ENCODE measurements around the gene SHH. TPM values are rescaled to one million over a fixed set of nuclear protein-coding genes. Genes with fewer than 3 reads are reported as not detected.

SHH gene
- total RNA-seq, 1 experiment from 2014 or later, result not detected

- no peaks in the 10 kb centered on the region; the same call in 1 of the 2 replicates for H3K4me1 ChIP-seq (replicated peaks)
- H3K36me3 ChIP-seq, result peaks cover 52% of the 10 kb centered on the region
- DNase-seq (ENCODE audit: low read depth in 1 of 2, low spot score in 2 of 2), result no peak
- no peak overlapping the region for H3K27ac ChIP-seq
- H3K27me3 ChIP-seq (replicated peaks), result 0 out of 2 replicates have a peak, but pooled peaks cover under 1% of the 10 kb centered on the region
- no peak overlapping the region for H3K4me3 ChIP-seq
- no peaks in the 10 kb centered on the region for H3K9me3 ChIP-seq (replicated peaks)
Observed at GRCh38 chr7:155780884-155781283, 31.4 kb downstream of the SHH start.

DNA sequence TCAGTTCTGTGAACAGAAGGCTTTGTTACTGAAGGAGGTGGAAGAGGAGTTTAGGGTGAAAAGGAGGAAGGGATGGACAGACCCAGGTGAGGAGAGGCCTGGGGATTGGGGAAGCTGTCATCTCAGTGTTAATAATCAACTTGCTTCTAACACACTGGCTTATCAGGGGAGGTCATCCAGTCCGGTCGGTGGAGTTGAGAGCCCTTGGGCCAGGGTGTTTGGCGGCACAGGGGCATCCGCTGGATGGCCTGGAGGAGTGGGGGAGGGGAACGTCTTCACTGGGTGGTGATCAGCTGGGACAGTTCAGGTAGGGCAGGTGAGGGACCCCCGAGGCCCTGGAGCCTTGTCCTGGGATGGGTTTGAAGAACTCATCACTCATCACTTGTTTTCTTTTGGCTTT is 33.9 kb downstream of the SHH start:
- Histone ChIP-seq H3K9me3 (replicated peaks) (no peaks in the 10 kb centered on the region), H3K4me3 (no peak overlapping the region), H3K4me1 (replicated peaks) (no peaks in the 10 kb centered on the region), H3K36me3 (peaks cover 74% of the 10 kb centered on the region), H3K27me3 (replicated peaks) (no peaks in the 10 kb centered on the region), H3K27ac (no peak overlapping the region)
- DNase-seq (ENCODE audit: low read depth in 1 of 2, low spot score in 2 of 2), result no peak

DNA sequence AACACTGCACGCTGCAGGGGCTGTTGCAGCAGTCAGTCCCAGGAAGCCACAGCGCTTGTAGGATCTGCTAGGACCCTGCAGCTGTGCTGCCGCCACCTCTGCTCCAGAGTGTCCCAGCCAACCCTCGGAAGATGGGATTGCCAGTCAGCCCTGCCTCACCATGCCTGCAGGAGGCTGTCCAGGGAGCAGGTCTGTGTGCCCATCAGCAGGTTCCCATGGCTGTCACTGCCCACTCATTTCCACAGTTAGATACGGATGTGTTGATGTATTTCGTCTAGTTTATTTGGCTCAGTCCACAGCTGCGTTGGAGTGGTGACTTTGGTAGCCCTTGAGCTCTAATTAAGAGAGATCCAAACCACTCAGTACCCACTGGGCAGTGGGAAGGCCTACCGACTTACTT is 35.7 kb downstream of the SHH start:
- Histone ChIP-seq H3K27ac (no peak overlapping the region), H3K9me3 (replicated peaks) (no peaks in the 10 kb centered on the region), H3K4me3 (no peak overlapping the region), H3K36me3 (peaks cover 78% of the 10 kb centered on the region), H3K27me3 (replicated peaks) (no peaks in the 10 kb centered on the region), H3K4me1 (replicated peaks) (no peaks in the 10 kb centered on the region)
- no peak for DNase-seq (ENCODE audit: low read depth in 1 of 2, low spot score in 2 of 2)

DNA sequence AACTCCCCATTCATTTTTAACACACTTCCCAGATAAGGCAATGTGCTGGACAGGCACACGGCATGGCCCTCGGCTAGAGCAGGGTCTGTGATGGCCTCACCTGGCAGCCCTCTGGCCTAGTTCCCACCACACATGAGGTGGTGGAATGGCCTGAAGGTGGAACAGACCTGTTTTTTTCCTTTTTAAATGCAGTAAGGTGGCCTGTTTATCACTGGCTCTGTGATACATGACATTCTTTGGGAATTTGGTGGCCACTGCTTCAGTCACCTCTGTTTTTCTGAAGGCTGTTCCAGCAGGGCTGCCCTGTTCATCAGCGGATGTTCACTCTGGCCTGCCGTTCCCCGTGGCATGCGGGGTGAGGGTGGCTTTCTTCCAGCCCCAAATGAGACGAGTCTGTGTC is 36.6 kb downstream of the SHH start:
- peaks cover 82% of the 10 kb centered on the region for H3K36me3 ChIP-seq

DNA sequence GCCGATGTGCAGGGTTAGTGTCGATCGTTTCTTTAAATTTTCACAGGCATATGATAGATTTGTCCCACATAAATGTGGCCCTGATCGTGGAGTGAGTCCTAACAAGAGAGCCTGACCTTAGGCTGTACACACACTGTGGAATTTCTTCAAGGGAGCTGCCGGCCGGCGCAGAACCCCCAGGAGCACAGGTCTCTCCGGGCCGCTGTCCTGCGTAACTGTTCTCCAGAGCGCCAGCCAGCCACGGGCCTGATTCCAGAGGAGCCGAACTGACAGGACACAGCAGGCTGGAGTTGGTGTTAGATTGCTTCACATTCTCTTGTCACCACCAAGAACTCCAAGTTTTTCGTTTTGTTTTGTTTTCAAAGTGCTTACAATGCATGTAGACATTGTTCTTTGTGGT is 37.3 kb downstream of the SHH start:
- no peak for DNase-seq (ENCODE audit: low read depth in 1 of 2, low spot score in 2 of 2)
- no peaks in the 10 kb centered on the region for H3K27me3 ChIP-seq (replicated peaks)
- no peaks in the 10 kb centered on the region for H3K4me1 ChIP-seq (replicated peaks)
- H3K9me3 ChIP-seq (replicated peaks), result no peaks in the 10 kb centered on the region
- H3K36me3 ChIP-seq, result peaks cover 84% of the 10 kb centered on the region
- H3K27ac ChIP-seq, result no peak overlapping the region
- no peak overlapping the region for H3K4me3 ChIP-seq

More for the DNA sequence above, 36.6 kb downstream of the SHH start:
- Histone ChIP-seq H3K9me3 (replicated peaks) (no peaks in the 10 kb centered on the region), H3K27me3 (replicated peaks) (no peaks in the 10 kb centered on the region), H3K4me3 (no peak overlapping the region), H3K27ac (no peak overlapping the region), H3K4me1 (replicated peaks) (no peaks in the 10 kb centered on the region)
- DNase-seq (ENCODE audit: low read depth in 1 of 2, low spot score in 2 of 2), result no peak

GRCh38 chr7:155773531-155773930 is 38.7 kb downstream of the SHH start:
- H3K4me1 ChIP-seq (replicated peaks), result no peaks in the 10 kb centered on the region
- H3K27ac ChIP-seq, result no peak overlapping the region
- peaks cover 92% of the 10 kb centered on the region for H3K36me3 ChIP-seq
- H3K27me3 ChIP-seq (replicated peaks), result no peaks in the 10 kb centered on the region
- no peak overlapping the region for H3K4me3 ChIP-seq
- no peak for DNase-seq (ENCODE audit: low read depth in 1 of 2, low spot score in 2 of 2)
- H3K9me3 ChIP-seq (replicated peaks), result no peaks in the 10 kb centered on the region

DNA sequence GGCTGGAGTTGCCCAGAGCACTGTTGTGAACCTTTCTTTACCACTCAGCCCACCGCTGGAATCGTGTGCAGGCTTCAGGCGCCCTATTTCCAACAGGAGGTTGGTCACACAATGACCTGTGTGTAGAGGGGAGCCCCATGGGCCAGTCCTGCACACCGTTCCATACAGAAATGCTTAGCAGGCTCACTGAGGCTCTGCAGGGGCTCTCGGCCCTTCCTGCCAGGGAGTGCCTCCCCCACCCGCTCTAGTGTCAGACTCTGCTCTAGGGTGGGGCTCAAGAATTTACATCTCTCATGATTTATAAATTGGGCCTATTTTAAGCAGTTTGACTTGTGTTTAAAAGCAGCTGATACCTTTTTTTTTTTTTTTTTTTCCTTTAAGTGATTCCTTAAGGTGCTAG is 42.0 kb downstream of the SHH start:
- Histone ChIP-seq H3K4me3 (no peak overlapping the region), H3K27me3 (replicated peaks) (no peaks in the 10 kb centered on the region), H3K4me1 (replicated peaks) (no peaks in the 10 kb centered on the region), H3K27ac (no peak overlapping the region), H3K9me3 (replicated peaks) (no peaks in the 10 kb centered on the region), H3K36me3 (peaks cover 91% of the 10 kb centered on the region)
- DNase-seq (ENCODE audit: low read depth in 1 of 2, low spot score in 2 of 2), result no peak

DNA sequence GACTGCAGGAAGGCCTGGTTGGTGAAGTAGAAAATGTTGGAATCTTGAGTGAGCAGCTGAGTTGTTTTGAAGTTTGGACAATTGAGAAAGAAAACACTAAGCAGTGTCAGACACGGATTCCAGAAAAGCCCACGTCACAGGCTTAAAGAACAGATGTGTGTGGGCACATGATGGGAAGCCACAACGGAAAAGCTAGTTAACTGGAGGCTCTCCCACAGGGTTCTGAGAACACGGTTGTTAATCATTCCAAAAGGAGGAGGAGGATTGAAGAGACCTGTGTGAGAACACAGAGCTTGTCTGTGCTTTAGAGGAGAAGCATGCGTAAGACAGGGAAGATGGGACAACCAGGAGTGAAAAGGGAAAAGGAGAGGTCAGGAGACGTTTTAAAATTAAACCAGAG is 42.6 kb downstream of the SHH start:
- Histone ChIP-seq H3K27me3 (replicated peaks) (no peaks in the 10 kb centered on the region), H3K36me3 (peaks cover 91% of the 10 kb centered on the region), H3K27ac (no peak overlapping the region), H3K4me3 (no peak overlapping the region), H3K9me3 (replicated peaks) (no peaks in the 10 kb centered on the region), H3K4me1 (replicated peaks) (no peaks in the 10 kb centered on the region)
- DNase-seq (ENCODE audit: low read depth in 1 of 2, low spot score in 2 of 2), result no peak

- Histone ChIP-seq H3K4me3 (no peak overlapping the region), H3K27me3 (replicated peaks) (no peaks in the 10 kb centered on the region), H3K27ac (no peak overlapping the region), H3K4me1 (replicated peaks) (no peaks in the 10 kb centered on the region), H3K36me3 (peaks cover 95% of the 10 kb centered on the region), H3K9me3 (replicated peaks) (no peaks in the 10 kb centered on the region)
- DNase-seq (ENCODE audit: low read depth in 1 of 2, low spot score in 2 of 2), result no peak
Observed at GRCh38 chr7:155766966-155767916, 45.0 kb downstream of the SHH start.

DNA sequence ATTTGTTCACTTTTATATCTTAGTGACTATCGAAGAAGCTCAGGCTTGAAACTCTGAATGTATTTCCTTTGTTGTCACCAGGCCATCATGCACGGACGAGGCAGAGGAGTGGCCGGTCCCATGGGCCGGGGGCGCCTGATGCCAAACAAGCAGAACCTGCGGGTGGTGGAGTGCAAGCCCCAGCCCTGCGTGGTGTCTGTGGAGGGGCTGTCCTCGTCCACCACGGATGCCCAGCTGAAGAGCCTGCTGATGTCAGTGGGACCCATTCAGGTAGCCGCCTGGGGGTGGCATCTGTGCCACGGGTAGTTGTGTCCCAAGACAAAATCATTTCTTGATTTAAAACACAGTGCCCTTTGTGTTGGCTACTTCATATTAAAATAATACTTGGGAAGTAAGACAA is 45.9 kb downstream of the SHH start:
- Histone ChIP-seq H3K27me3 (replicated peaks) (no peaks in the 10 kb centered on the region), H3K4me1 (replicated peaks) (no peaks in the 10 kb centered on the region), H3K9me3 (replicated peaks) (no peaks in the 10 kb centered on the region), H3K4me3 (no peak overlapping the region), H3K36me3 (peaks cover 89% of the 10 kb centered on the region), H3K27ac (no peak overlapping the region)
- DNase-seq (ENCODE audit: low read depth in 1 of 2, low spot score in 2 of 2), result no peak

DNA sequence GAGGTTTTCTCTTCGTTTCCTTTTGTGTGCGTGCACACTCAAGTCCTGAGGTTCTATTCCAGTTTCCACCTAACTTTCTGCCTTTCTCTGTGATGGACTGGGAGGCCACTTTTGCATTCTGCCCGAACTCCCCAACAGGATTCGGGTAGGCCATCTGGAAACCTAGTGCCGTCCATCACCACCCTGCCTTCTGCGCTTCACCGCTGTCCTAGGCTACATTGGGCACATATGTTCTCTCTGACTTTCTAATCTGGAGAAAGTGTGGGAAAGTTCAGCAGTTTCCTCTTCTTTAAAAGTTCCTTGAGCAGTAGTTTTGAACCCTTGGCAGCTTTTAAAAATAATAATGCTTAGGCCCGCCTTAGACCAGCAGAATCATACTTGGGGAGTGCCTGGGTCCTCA is 46.8 kb downstream of the SHH start:
- peaks cover 83% of the 10 kb centered on the region for H3K36me3 ChIP-seq
- no peaks in the 10 kb centered on the region for H3K4me1 ChIP-seq (replicated peaks)
- DNase-seq (ENCODE audit: low read depth in 1 of 2, low spot score in 2 of 2), result no peak
- H3K9me3 ChIP-seq (replicated peaks), result no peaks in the 10 kb centered on the region
- no peak overlapping the region for H3K4me3 ChIP-seq
- no peaks in the 10 kb centered on the region for H3K27me3 ChIP-seq (replicated peaks)
- no peak overlapping the region for H3K27ac ChIP-seq

- no peak for DNase-seq (ENCODE audit: low read depth in 1 of 2, low spot score in 2 of 2)
- Histone ChIP-seq H3K4me3 (no peak overlapping the region), H3K27ac (no peak overlapping the region), H3K9me3 (replicated peaks) (no peaks in the 10 kb centered on the region), H3K4me1 (replicated peaks) (no peaks in the 10 kb centered on the region), H3K27me3 (replicated peaks) (no peaks in the 10 kb centered on the region), H3K36me3 (peaks cover 81% of the 10 kb centered on the region)
Observed at GRCh38 chr7:155764438-155764793, 47.8 kb downstream of the SHH start.

- Histone ChIP-seq H3K27me3 (replicated peaks) (no peaks in the 10 kb centered on the region), H3K36me3 (peaks cover 77% of the 10 kb centered on the region), H3K4me3 (no peak overlapping the region), H3K4me1 (replicated peaks) (no peaks in the 10 kb centered on the region), H3K27ac (no peak overlapping the region), H3K9me3 (replicated peaks) (no peaks in the 10 kb centered on the region)
- DNase-seq (ENCODE audit: low read depth in 1 of 2, low spot score in 2 of 2), result no peak
Observed at GRCh38 chr7:155763691-155764437, 48.4 kb downstream of the SHH start.

- Histone ChIP-seq H3K36me3 (peaks cover 73% of the 10 kb centered on the region), H3K4me1 (replicated peaks) (no peaks in the 10 kb centered on the region), H3K27me3 (replicated peaks) (no peaks in the 10 kb centered on the region), H3K9me3 (replicated peaks) (no peaks in the 10 kb centered on the region), H3K4me3 (no peak overlapping the region), H3K27ac (no peak overlapping the region)
- no peak for DNase-seq (ENCODE audit: low read depth in 1 of 2, low spot score in 2 of 2)
Observed at GRCh38 chr7:155763122-155763521, 49.1 kb downstream of the SHH start.
